Measurements from ENCODE around the gene PGAM2. TPM values are rescaled to one million over a fixed set of nuclear protein-coding genes. Genes with fewer than 3 reads are reported as not detected.

PGAM2 gene
- total RNA-seq, 2 experiments from 2014 or later, result 0.69 to 0.80 TPM

DNA sequence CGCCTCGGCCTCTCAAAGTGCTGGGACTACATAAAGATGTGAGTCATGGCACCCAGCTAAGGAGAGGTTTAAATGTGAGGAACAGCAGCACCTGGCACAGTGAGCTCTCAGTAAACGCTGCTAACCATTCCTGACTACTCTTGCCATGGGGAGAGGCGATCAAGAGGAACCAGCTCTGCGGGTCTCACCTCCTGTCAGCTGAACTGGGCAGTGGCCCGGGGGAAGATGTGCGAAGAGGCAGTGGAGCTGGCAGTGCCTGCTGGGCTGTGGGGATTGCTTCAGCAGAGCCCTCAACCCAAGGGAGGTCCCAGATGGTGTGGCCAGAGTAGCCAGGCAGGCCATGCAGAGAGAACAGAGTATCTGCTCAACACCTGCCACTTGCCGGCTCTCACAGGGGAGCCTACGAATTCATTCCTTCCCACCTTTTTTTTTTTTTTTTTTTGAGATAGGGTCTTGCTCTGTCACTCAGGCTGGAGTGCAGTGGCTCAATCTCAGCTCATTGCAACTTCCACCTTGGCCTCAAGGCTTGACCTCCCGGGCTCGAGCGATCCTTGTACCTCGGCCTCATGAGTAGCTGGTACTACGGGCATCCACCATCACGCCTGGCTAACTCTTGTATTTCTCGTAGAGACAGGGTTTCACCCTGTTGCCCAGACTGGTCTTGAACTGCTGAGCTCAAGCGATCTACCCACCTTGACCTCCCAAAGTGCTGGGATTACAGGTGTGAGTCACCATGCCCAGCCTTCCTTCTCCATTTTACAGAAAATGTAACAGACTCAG lies 10.1 kb upstream of the PGAM2 start:
- peaks cover 99% of the 10 kb centered on the region for H3K36me3 ChIP-seq (ENCODE audit: insufficient read depth, low read length)
- ChIA-PET CTCF (ENCODE audit: unreplicated experiment) (no interaction called here), POLR2A (interaction anchor here (0.5 to 1.5 kb wide), 8 partner anchors 25 to 126 kb away, joined by 3 to 8 read pairs (median 4); no protein-coding TSS in a partner anchor)
- H3K9me2 ChIP-seq (ENCODE audit: insufficient read depth, low read length), result no peaks in the 10 kb centered on the region
- BruUV-seq (replicated peaks), result TSS peak; percentile 4
- no peak for TF ChIP-seq EZH2phosphoT487 (IDR thresholded peaks at IDR 0.05; ENCODE audit: borderline replicate concordance, low read depth, low read length)
- no peak for TF ChIP-seq CTCF (conservative IDR thresholded peaks at IDR 0.05; ENCODE audit: low read length)
- no peak overlapping the region for H2AFZ ChIP-seq (ENCODE audit: low read length)
- no peak overlapping the region for H3K27ac ChIP-seq (ENCODE audit: low read depth, low read length, poor library complexity, severe bottlenecking)
- H3K4me2 ChIP-seq (ENCODE audit: low read length), result no peak overlapping the region
- no peaks in the 10 kb centered on the region; the same call in 1 of the 2 replicates for H4K20me1 ChIP-seq (ENCODE audit: insufficient read depth, low read length)
- peaks cover 33% of the 10 kb centered on the region for H3K4me1 ChIP-seq (ENCODE audit: insufficient read depth, low read length, poor library complexity, severe bottlenecking)
- no peak overlapping the region for H3K4me3 ChIP-seq (ENCODE audit: low read depth, low read length, poor library complexity, severe bottlenecking)
- no peaks in the 10 kb centered on the region for H3K9me3 ChIP-seq (ENCODE audit: low read length)
- peaks cover 7% of the 10 kb centered on the region; the same call in 1 of the 2 replicates for H3K79me2 ChIP-seq (ENCODE audit: insufficient read depth, low read depth, low read length)
- intact Hi-C loops (cut with micrococcal nuclease; ENCODE audit: unreplicated experiment), result no loop called here
- DNase-seq (ENCODE audit: low spot score), result no peak

- intact Hi-C loops (cut with micrococcal nuclease; ENCODE audit: unreplicated experiment), result no loop called here
- Histone ChIP-seq H3K4me3 (ENCODE audit: low read depth, low read length, poor library complexity, severe bottlenecking) (no peak overlapping the region), H3K9me2 (ENCODE audit: insufficient read depth, low read length) (no peaks in the 10 kb centered on the region), H4K20me1 (ENCODE audit: insufficient read depth, low read length) (no peaks in the 10 kb centered on the region), H3K36me3 (ENCODE audit: insufficient read depth, low read length) (peaks cover 87% of the 10 kb centered on the region), H2AFZ (ENCODE audit: low read length) (no peak overlapping the region), H3K9me3 (ENCODE audit: low read length) (no peaks in the 10 kb centered on the region), H3K4me2 (ENCODE audit: low read length) (no peak overlapping the region), H3K79me2 (ENCODE audit: insufficient read depth, low read depth, low read length) (no peaks in the 10 kb centered on the region), H3K27ac (ENCODE audit: low read depth, low read length, poor library complexity, severe bottlenecking) (no peak overlapping the region), H3K4me1 (ENCODE audit: insufficient read depth, low read length, poor library complexity, severe bottlenecking) (peaks cover 21% of the 10 kb centered on the region)
- ChIA-PET CTCF (ENCODE audit: unreplicated experiment) (no interaction called here), POLR2A (no interaction called here)
- TF ChIP-seq CTCF (conservative IDR thresholded peaks at IDR 0.05; ENCODE audit: low read length) (no peak), EZH2phosphoT487 (IDR thresholded peaks at IDR 0.05; ENCODE audit: borderline replicate concordance, low read depth, low read length) (no peak)
- DNase-seq (ENCODE audit: low spot score), result no peak
- BruUV-seq (replicated peaks), result no TSS peak
Observed at GRCh38 chr7:44074349-44074695, 9.0 kb upstream of the PGAM2 start.

GRCh38 chr7:44073664-44074348 lies 8.4 kb upstream of the PGAM2 start:
- Histone ChIP-seq H3K36me3 (ENCODE audit: insufficient read depth, low read length) (peaks cover 82% of the 10 kb centered on the region), H3K4me3 (ENCODE audit: low read depth, low read length, poor library complexity, severe bottlenecking) (no peak overlapping the region), H3K4me1 (ENCODE audit: insufficient read depth, low read length, poor library complexity, severe bottlenecking) (peaks cover 18% of the 10 kb centered on the region), H4K20me1 (ENCODE audit: insufficient read depth, low read length) (no peaks in the 10 kb centered on the region), H3K4me2 (ENCODE audit: low read length) (no peak overlapping the region), H3K27ac (ENCODE audit: low read depth, low read length, poor library complexity, severe bottlenecking) (no peak overlapping the region), H3K9me2 (ENCODE audit: insufficient read depth, low read length) (no peaks in the 10 kb centered on the region), H3K79me2 (ENCODE audit: insufficient read depth, low read depth, low read length) (no peaks in the 10 kb centered on the region), H3K9me3 (ENCODE audit: low read length) (no peaks in the 10 kb centered on the region), H2AFZ (ENCODE audit: low read length) (no peak overlapping the region)
- BruUV-seq (replicated peaks), result no TSS peak
- CTCF ChIA-PET (ENCODE audit: unreplicated experiment), result no interaction called here
- intact Hi-C loops (cut with micrococcal nuclease; ENCODE audit: unreplicated experiment), result no loop called here
- TF ChIP-seq EZH2phosphoT487 (IDR thresholded peaks at IDR 0.05; ENCODE audit: borderline replicate concordance, low read depth, low read length), result no peak
- TF ChIP-seq CTCF (conservative IDR thresholded peaks at IDR 0.05; ENCODE audit: low read length), result no peak
- DNase-seq (ENCODE audit: low spot score), result no peak
- POLR2A ChIA-PET, result no interaction called here
